Thoracic aorta (tissue), 2 donors: ENCODE measurements around the gene ZFYVE28. TPM values are rescaled to one million over a fixed set of nuclear protein-coding genes. Genes with fewer than 3 reads are reported as not detected.

Source experiments
- ATAC-seq: fragments of 150-250 bp; one replicate; pipeline ENCODE4 v1.8.0; 2017; ENCODE audit warnings: low read depth; ENCODE audit not compliant: insufficient number of reproducible peaks, low FRiP score
- DNase-seq: peaks from one replicate; pipeline ENCODE4 v3.0.0-alpha.2; 2020; ENCODE audit warnings: low spot score
- H3K27ac ChIP-seq, 2 donors: fragments of 200-600 bp; sonication (generic); 1 replicate in 1 of 2; 2 replicates in 1 of 2; pipeline ENCODE4 v1.5.1; 2016; ENCODE audit warnings: mild to moderate bottlenecking in 2 of 2, moderate library complexity in 2 of 2
- H3K27me3 ChIP-seq: fragments of 200-600 bp; sonication (generic); replicated peaks from 2 replicates; pipeline ENCODE4 v1.6.0; 2016; ENCODE audit warnings: mild to moderate bottlenecking; ENCODE audit not compliant: insufficient read depth
- H3K36me3 ChIP-seq: fragments of 200-600 bp; sonication (generic); one replicate; pipeline ENCODE4 v1.5.1; 2016
- H3K4me1 ChIP-seq, 2 donors: fragments of 200-600 bp; sonication (generic); 1 replicate in 1 of 2; 2 replicates in 1 of 2; pipeline versions ENCODE4 v1.5.1 to v1.6.0; 2016; ENCODE audit warnings: low read depth in 2 of 2, mild to moderate bottlenecking in 1 of 2; ENCODE audit not compliant: control insufficient read depth in 1 of 2
- H3K4me3 ChIP-seq: fragments of 200-600 bp; sonication (generic); 2 replicates; pipeline ENCODE4 v1.5.1; 2016; ENCODE audit warnings: mild to moderate bottlenecking
- H3K9me3 ChIP-seq: fragments of 200-600 bp; sonication (generic); 2 replicates; pipeline ENCODE4 v1.5.1; 2016
- CTCF ChIP-seq: fragments of 200-600 bp; sonication (generic); IDR thresholded peaks from one replicate; pipeline ENCODE4 v1.5.1; 2019; ENCODE audit warnings: antibody characterized with exemption
- total RNA-seq, 2 donors: library from RNA; depleted of rRNA; stranded (reverse); fragments of >200 nt; gene quantifications; one replicate each; pipeline versions ENCODE4 v1.1.0 to v1.2.3, GENCODE V29; 2016

Gene ZFYVE28
- total RNA-seq, 2 donors from 2014 or later: 11.5 to 20.2 TPM

DNA sequence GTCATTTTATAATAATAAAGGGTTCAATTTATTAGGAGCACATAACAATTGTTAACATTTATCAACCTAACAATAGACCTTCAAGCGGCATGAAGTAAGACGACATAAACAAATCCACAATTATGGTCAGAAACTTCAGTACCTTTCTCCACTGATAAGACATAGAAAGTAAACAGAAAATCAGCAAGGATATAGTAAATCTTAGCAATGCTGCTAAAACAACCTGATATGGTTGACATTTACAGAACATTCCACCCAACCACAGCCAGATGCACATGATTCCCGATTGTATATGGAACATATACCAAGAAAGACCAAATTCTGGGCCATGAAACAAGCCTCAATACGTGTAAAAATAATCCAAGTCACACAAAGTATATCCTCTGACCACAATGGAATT is 71.3 kb downstream of the ZFYVE28 start:
- no peaks in the 10 kb centered on the region for H3K4me1 ChIP-seq
- H3K27me3 ChIP-seq: no peaks in the 10 kb centered on the region
- H3K9me3 ChIP-seq: no peaks in the 10 kb centered on the region
- H3K36me3 ChIP-seq: no peaks in the 10 kb centered on the region
- DNase-seq (no peak), ATAC-seq (no peak)
- H3K4me3 ChIP-seq: no peak overlapping the region
- no peak for TF ChIP-seq CTCF
- no peak overlapping the region for H3K27ac ChIP-seq

DNA sequence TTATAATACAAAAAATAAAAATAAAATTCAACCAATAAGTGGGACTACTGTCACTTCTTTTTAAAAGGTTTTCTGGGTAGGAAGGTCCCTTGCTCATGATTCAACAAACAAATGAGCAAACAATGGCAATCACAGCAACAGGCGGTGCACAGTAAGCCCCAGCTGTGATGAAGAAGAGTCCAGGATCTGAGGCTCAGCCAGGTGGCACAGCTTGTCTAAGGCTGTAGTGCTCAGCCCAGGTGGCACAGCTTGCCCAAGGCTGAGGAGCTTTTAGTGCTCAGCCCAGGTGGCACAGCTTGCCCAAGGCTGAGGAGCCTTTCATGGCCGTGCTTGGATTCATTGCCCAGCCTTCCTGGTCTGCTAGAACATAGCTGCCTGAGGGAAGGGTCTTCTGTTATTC is 75.0 kb downstream of the ZFYVE28 start:
- Histone ChIP-seq H3K36me3 (no peaks in the 10 kb centered on the region), H3K4me1 (no peaks in the 10 kb centered on the region), H3K27ac (no peak overlapping the region), H3K9me3 (no peaks in the 10 kb centered on the region), H3K27me3 (no peaks in the 10 kb centered on the region), H3K4me3 (no peak overlapping the region)
- TF ChIP-seq CTCF: no peak
- ATAC-seq (no peak), DNase-seq (no peak)

- no peak for TF ChIP-seq CTCF
- Histone ChIP-seq H3K4me3 (no peak overlapping the region), H3K4me1 (no peaks in the 10 kb centered on the region), H3K9me3 (no peaks in the 10 kb centered on the region), H3K27me3 (no peaks in the 10 kb centered on the region), H3K36me3 (no peaks in the 10 kb centered on the region), H3K27ac (no peak overlapping the region)
- no peak for DNase-seq
- ATAC-seq: no peak
These were observed 76.4 kb downstream of the ZFYVE28 start for GRCh38 chr4:2341911-2342652.

DNA sequence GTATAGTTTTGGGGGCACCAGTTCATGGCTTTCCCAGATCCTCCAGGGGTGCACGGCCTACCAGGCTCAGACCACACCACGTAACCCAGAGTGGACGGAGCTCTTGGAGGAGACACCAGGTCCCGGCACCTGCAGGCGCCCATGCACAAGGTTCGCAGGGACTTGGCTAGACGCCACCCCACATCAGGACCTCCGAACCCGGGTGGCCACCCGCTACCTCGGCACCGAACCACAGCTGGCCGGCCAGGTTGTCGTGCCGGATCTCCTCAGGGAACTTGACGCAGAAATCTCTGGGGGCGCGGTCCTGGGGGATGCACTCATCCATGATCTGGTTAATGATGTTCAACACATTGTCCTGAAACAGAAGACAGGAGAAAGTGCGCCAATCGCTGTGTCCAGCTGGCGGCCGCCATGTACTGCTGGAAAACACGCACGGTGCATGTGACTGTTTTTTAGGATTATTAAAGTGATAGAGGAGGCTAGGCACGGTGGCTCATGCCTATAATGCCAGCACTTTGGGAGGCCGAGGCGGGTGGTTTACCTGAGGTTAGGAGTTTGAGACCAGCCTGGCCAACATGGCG is 77.1 kb downstream of the ZFYVE28 start:
- Histone ChIP-seq H3K27me3 (no peaks in the 10 kb centered on the region), H3K27ac (no peak overlapping the region), H3K4me3 (no peak overlapping the region), H3K36me3 (no peaks in the 10 kb centered on the region), H3K9me3 (no peaks in the 10 kb centered on the region), H3K4me1 (no peaks in the 10 kb centered on the region)
- ATAC-seq: no peak
- TF ChIP-seq CTCF: no peak
- DNase-seq: no peak

GRCh38 chr4:2340272-2341061 is 78.0 kb downstream of the ZFYVE28 start:
- Histone ChIP-seq H3K4me1 (no peaks in the 10 kb centered on the region), H3K4me3 (no peak overlapping the region), H3K36me3 (no peaks in the 10 kb centered on the region), H3K9me3 (no peaks in the 10 kb centered on the region), H3K27ac (no peak overlapping the region), H3K27me3 (no peaks in the 10 kb centered on the region)
- no peak for TF ChIP-seq CTCF
- DNase-seq (no peak), ATAC-seq (no peak)
